Measurements from ENCODE around the gene TRPM3. TPM values are rescaled to one million over a fixed set of nuclear protein-coding genes. Genes with fewer than 3 reads are reported as not detected.

Gene TRPM3
- total RNA-seq, 2 experiments from 2014 or later, result not detected

DNA sequence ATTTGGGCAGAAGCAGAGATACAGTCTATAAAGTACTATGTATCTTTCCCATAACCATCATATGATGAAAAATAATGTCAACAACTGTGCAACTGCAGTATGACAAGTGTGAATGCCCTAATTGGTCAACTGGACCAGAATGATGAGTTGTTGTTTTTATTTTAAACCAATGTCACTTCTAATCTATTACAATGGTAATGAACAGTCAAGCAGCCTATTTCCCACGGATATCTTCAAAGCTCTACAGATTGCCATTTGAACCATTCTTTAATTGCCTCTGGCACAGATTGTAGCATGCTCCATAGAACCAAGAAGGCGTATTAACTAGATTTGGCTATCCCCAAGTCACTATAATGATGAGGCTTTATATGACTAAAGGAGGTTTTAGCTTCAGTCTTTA lies 233.6 kb downstream of the TRPM3 start:
- H3K4me3 Mint-ChIP-seq, result no peak overlapping the region
- Histone ChIP-seq H3K4me3 (ENCODE audit: low read length) (no peak overlapping the region), H3K9me3 (ENCODE audit: control insufficient read depth in 1 of 2, insufficient read depth in 1 of 2, low read length in 2 of 2) (no peaks in the 10 kb centered on the region), H3K4me1 (ENCODE audit: insufficient read depth, low read length) (no peaks in the 10 kb centered on the region), H3K27ac (ENCODE audit: low read depth in 1 of 2, low read length in 2 of 2) (no peak overlapping the region), H3K27me3 (ENCODE audit: control insufficient read depth in 1 of 2, insufficient read depth in 2 of 2, low read length in 2 of 2) (no peaks in the 10 kb centered on the region), H3K36me3 (ENCODE audit: insufficient read depth, low read length) (no peaks in the 10 kb centered on the region)
- TF ChIP-seq, protein P1, sequence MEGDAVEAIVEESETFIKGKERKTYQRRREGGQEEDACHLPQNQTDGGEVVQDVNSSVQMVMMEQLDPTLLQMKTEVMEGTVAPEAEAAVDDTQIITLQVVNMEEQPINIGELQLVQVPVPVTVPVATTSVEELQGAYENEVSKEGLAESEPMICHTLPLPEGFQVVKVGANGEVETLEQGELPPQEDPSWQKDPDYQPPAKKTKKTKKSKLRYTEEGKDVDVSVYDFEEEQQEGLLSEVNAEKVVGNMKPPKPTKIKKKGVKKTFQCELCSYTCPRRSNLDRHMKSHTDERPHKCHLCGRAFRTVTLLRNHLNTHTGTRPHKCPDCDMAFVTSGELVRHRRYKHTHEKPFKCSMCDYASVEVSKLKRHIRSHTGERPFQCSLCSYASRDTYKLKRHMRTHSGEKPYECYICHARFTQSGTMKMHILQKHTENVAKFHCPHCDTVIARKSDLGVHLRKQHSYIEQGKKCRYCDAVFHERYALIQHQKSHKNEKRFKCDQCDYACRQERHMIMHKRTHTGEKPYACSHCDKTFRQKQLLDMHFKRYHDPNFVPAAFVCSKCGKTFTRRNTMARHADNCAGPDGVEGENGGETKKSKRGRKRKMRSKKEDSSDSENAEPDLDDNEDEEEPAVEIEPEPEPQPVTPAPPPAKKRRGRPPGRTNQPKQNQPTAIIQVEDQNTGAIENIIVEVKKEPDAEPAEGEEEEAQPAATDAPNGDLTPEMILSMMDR (IDR thresholded peaks at IDR 0.05), result no peak
- H3K36me3 Mint-ChIP-seq (ENCODE audit: low read depth), result no peaks in the 10 kb centered on the region
- H3K9me3 Mint-ChIP-seq, result no peaks in the 10 kb centered on the region
- H3K27ac Mint-ChIP-seq, result no peak overlapping the region
- intact Hi-C loops (cut with DNase I, micrococcal nuclease), result no loop called here
- POLR2A ChIA-PET, result no interaction called here
- no peak for ATAC-seq (ENCODE audit: poor library complexity)
- H3K27me3 Mint-ChIP-seq, result peaks cover 14% of the 10 kb centered on the region
- H3K4me1 Mint-ChIP-seq (ENCODE audit: low read depth), result no peaks in the 10 kb centered on the region
- CTCF ChIA-PET, result no interaction called here
- no peak for DNase-seq

DNA sequence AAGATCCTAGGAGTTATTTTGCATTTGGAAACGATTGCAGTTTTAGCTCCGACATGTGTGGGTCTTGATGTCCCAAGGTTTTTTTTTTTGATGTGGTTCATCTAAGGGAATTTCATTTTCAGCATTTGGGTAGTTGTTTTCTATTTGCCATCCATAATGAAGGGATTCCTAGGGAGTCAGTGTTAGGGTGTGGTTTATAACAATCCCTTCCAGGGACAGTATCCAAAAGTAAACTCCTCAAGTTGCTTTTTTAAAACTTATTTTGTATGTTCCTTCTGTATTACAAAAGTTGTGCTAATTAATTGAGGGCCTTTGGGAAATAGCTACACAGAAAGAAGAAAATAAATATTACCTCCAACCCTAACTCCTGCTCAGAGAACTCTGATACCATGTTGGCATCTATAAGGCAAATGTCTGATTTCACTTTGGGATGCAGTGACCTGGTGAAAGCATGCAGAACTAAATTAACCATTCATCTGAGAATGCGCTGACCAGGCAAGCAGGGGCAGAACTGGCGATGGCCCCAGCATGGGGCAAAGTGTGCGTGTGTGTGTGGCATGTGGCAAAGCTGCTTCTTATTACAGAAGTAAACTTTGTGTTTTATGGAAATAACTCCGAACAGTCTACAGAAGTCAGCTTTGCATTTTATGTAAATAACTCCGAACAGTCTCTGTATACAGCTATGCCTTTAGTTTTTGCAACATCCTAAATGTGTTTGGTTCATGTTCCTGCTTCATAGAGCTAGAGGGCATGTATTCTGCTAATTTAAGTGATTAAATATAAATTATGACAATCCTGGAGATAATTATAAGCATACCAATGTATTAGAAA lies 237.2 kb downstream of the TRPM3 start:
- Mint-ChIP-seq H3K27me3 (peaks cover 18% of the 10 kb centered on the region), H3K36me3 (ENCODE audit: low read depth) (no peaks in the 10 kb centered on the region), H3K27ac (no peak overlapping the region), H3K4me3 (no peak overlapping the region), H3K9me3 (no peaks in the 10 kb centered on the region), H3K4me1 (ENCODE audit: low read depth) (no peaks in the 10 kb centered on the region)
- no peaks in the 10 kb centered on the region for H3K36me3 ChIP-seq (ENCODE audit: insufficient read depth, low read length)
- intact Hi-C loops (cut with DNase I, micrococcal nuclease), result no loop called here
- no peak overlapping the region for H3K27ac ChIP-seq (ENCODE audit: low read depth in 1 of 2, low read length in 2 of 2)
- ATAC-seq (ENCODE audit: poor library complexity), result no peak
- POLR2A ChIA-PET, result no interaction called here
- no peaks in the 10 kb centered on the region for H3K4me1 ChIP-seq (ENCODE audit: insufficient read depth, low read length)
- TF ChIP-seq, protein P1 (IDR thresholded peaks at IDR 0.05), result no peak
- H3K9me3 ChIP-seq (ENCODE audit: control insufficient read depth in 1 of 2, insufficient read depth in 1 of 2, low read length in 2 of 2), result no peaks in the 10 kb centered on the region
- DNase-seq, result no peak
- no peaks in the 10 kb centered on the region for H3K27me3 ChIP-seq (ENCODE audit: control insufficient read depth in 1 of 2, insufficient read depth in 2 of 2, low read length in 2 of 2)
- no peak overlapping the region for H3K4me3 ChIP-seq (ENCODE audit: low read length)
- CTCF ChIA-PET, result no interaction called here

DNA sequence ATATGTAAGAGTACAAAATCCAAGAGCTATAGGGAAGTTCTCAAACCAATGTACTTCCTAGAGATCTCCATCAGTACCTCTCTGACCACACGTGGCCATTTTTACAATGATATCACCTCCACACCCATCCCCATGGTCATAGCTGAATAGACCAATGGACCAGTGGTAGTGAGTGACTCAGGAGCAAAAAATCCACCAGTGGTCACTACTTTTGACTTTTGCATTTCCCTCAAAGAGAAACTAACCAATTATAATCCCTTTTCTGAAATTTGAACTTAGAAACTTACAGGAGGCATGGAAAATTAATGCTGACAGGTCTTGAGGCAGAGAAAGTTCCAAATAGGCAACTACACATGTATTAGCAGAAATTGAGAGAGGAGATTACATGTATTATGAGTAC lies 238.4 kb downstream of the TRPM3 start:
- no peaks in the 10 kb centered on the region for H3K9me3 Mint-ChIP-seq
- no peaks in the 10 kb centered on the region for H3K9me3 ChIP-seq (ENCODE audit: control insufficient read depth in 1 of 2, insufficient read depth in 1 of 2, low read length in 2 of 2)
- intact Hi-C loops (cut with DNase I, micrococcal nuclease), result no loop called here
- no peaks in the 10 kb centered on the region for H3K4me1 ChIP-seq (ENCODE audit: insufficient read depth, low read length)
- H3K36me3 Mint-ChIP-seq (ENCODE audit: low read depth), result no peaks in the 10 kb centered on the region
- CTCF ChIA-PET, result no interaction called here
- POLR2A ChIA-PET, result no interaction called here
- H3K27ac ChIP-seq (ENCODE audit: low read depth in 1 of 2, low read length in 2 of 2), result no peak overlapping the region
- no peaks in the 10 kb centered on the region for H3K4me1 Mint-ChIP-seq (ENCODE audit: low read depth)
- peaks cover 14% of the 10 kb centered on the region for H3K27me3 Mint-ChIP-seq
- H3K4me3 ChIP-seq (ENCODE audit: low read length), result no peak overlapping the region
- TF ChIP-seq, protein P1 (IDR thresholded peaks at IDR 0.05), result no peak
- H3K27ac Mint-ChIP-seq, result no peak overlapping the region
- H3K27me3 ChIP-seq (ENCODE audit: control insufficient read depth in 1 of 2, insufficient read depth in 2 of 2, low read length in 2 of 2), result no peaks in the 10 kb centered on the region
- no peak overlapping the region for H3K4me3 Mint-ChIP-seq
- H3K36me3 ChIP-seq (ENCODE audit: insufficient read depth, low read length), result no peaks in the 10 kb centered on the region
- DNase-seq (no peak), ATAC-seq (ENCODE audit: poor library complexity) (no peak)

Measured in CD4-positive, alpha-beta T cell (primary cell).